Measurements from ENCODE around the gene FANCF. TPM values are rescaled to one million over a fixed set of nuclear protein-coding genes. Genes with fewer than 3 reads are reported as not detected.

The FANCF gene
- total RNA-seq, 2 experiments from 2014 or later = 7.2 to 7.4 TPM

DNA sequence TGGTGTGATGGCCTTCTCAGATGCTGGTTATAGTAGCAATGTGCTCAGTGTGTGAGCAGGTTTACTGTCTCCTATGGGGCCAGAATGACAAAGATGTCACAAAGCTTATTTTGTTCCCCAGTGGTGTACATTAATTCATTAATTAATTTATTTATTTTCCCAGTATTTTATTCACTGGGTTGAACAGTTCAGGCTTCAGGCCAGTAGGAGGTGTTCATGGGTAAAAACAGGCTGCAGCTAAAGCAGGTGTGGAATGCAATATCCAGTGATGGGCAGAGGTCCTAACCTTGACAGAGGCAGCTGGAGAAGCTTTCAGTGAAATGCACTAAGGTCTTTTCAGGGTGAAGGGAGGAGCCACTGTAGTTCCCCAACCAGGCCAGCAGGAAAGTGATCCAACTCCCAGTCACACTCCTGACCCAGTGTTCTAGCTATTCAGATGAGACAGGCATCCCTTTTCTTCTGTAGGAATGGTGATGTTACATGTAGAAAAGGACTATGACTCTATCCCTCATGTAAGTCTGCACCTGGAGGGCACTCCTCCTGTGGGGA, 7.8 kb upstream of the FANCF start:
- CTCF ChIA-PET = no interaction called here
- H3K4me3 Mint-ChIP-seq = no peak overlapping the region
- no peak for ATAC-seq (ENCODE audit: poor library complexity)

GRCh38 chr11:22627421-22627820, 1.8 kb upstream of the FANCF start:
- Histone ChIP-seq H3K27ac (ENCODE audit: low read depth in 1 of 2, low read length in 2 of 2) (no peak overlapping the region), H3K9me3 (ENCODE audit: control insufficient read depth in 1 of 2, insufficient read depth in 1 of 2, low read length in 2 of 2) (no peaks in the 10 kb centered on the region), H3K27me3 (ENCODE audit: control insufficient read depth in 1 of 2, insufficient read depth in 2 of 2, low read length in 2 of 2) (no peaks in the 10 kb centered on the region), H3K36me3 (ENCODE audit: insufficient read depth, low read length) (no peaks in the 10 kb centered on the region), H3K4me1 (ENCODE audit: insufficient read depth, low read length) (peaks cover 16% of the 10 kb centered on the region), H3K4me3 (ENCODE audit: low read length) (no peak overlapping the region)
- peaks cover 21% of the 10 kb centered on the region for H3K36me3 Mint-ChIP-seq (ENCODE audit: low read depth)
- no peak overlapping the region for H3K4me3 Mint-ChIP-seq
- no peak for DNase-seq
- CTCF ChIA-PET = no interaction called here
- TF ChIP-seq, protein P1, sequence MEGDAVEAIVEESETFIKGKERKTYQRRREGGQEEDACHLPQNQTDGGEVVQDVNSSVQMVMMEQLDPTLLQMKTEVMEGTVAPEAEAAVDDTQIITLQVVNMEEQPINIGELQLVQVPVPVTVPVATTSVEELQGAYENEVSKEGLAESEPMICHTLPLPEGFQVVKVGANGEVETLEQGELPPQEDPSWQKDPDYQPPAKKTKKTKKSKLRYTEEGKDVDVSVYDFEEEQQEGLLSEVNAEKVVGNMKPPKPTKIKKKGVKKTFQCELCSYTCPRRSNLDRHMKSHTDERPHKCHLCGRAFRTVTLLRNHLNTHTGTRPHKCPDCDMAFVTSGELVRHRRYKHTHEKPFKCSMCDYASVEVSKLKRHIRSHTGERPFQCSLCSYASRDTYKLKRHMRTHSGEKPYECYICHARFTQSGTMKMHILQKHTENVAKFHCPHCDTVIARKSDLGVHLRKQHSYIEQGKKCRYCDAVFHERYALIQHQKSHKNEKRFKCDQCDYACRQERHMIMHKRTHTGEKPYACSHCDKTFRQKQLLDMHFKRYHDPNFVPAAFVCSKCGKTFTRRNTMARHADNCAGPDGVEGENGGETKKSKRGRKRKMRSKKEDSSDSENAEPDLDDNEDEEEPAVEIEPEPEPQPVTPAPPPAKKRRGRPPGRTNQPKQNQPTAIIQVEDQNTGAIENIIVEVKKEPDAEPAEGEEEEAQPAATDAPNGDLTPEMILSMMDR (IDR thresholded peaks at IDR 0.05) = no peak
- POLR2A ChIA-PET = interaction anchor here (1.5 kb wide), 1 partner anchor 63 kb away, joined by 4 read pairs; no protein-coding TSS in a partner anchor
- intact Hi-C loops (cut with DNase I, micrococcal nuclease) = loop anchor here in 1 of 2 experiments (5.0 kb wide), 1 partner anchor 200 kb away; the partner anchor contains the start of gene SVIP
- H3K4me1 Mint-ChIP-seq (ENCODE audit: low read depth) = peaks cover 44% of the 10 kb centered on the region
- ATAC-seq (ENCODE audit: poor library complexity) = no peak
- peak overlapping the region; percentile 24 for H3K27ac Mint-ChIP-seq
- H3K9me3 Mint-ChIP-seq = no peaks in the 10 kb centered on the region
- no peaks in the 10 kb centered on the region for H3K27me3 Mint-ChIP-seq

More for the DNA sequence above, 7.8 kb upstream of the FANCF start:
- intact Hi-C loops (cut with DNase I, micrococcal nuclease) = no loop called here
- Histone ChIP-seq H3K4me1 (ENCODE audit: insufficient read depth, low read length) (no peaks in the 10 kb centered on the region), H3K27ac (ENCODE audit: low read depth in 1 of 2, low read length in 2 of 2) (no peak overlapping the region), H3K36me3 (ENCODE audit: insufficient read depth, low read length) (no peaks in the 10 kb centered on the region), H3K27me3 (ENCODE audit: control insufficient read depth in 1 of 2, insufficient read depth in 2 of 2, low read length in 2 of 2) (no peaks in the 10 kb centered on the region), H3K4me3 (ENCODE audit: low read length) (no peak overlapping the region), H3K9me3 (ENCODE audit: control insufficient read depth in 1 of 2, insufficient read depth in 1 of 2, low read length in 2 of 2) (no peaks in the 10 kb centered on the region)
- Mint-ChIP-seq H3K27ac (no peak overlapping the region), H3K27me3 (no peaks in the 10 kb centered on the region), H3K4me1 (ENCODE audit: low read depth) (peaks cover 7% of the 10 kb centered on the region), H3K9me3 (no peaks in the 10 kb centered on the region), H3K36me3 (ENCODE audit: low read depth) (no peaks in the 10 kb centered on the region)
- POLR2A ChIA-PET = no interaction called here
- no peak for DNase-seq
- TF ChIP-seq, protein P1 (IDR thresholded peaks at IDR 0.05) = no peak

GRCh38 chr11:22626573-22627239, 1.1 kb upstream of the FANCF start:
- H3K27ac Mint-ChIP-seq = peak overlapping the region; percentile 94
- peaks cover 16% of the 10 kb centered on the region for H3K4me1 ChIP-seq (ENCODE audit: insufficient read depth, low read length)
- intact Hi-C loops (cut with DNase I, micrococcal nuclease) = loop anchor here in 1 of 2 experiments (5.0 kb wide), 1 partner anchor 201 kb away; the partner anchor contains the start of gene SVIP
- H3K27me3 Mint-ChIP-seq = no peaks in the 10 kb centered on the region
- no peak overlapping the region for H3K4me3 ChIP-seq (ENCODE audit: low read length)
- POLR2A ChIA-PET = interaction anchor here (0.7 to 2.9 kb wide), 6 partner anchors 8 to 203 kb away, joined by 3 to 31 read pairs (median 6); partner anchors contain the start of genes GAS2 and SVIP
- ATAC-seq (ENCODE audit: poor library complexity) (no peak), DNase-seq (peak in 2 of 14 experiments; percentile 3 to 6)
- TF ChIP-seq, protein P1 (IDR thresholded peaks at IDR 0.05) = no peak
- peaks cover 27% of the 10 kb centered on the region for H3K36me3 Mint-ChIP-seq (ENCODE audit: low read depth)
- H3K9me3 Mint-ChIP-seq = no peaks in the 10 kb centered on the region
- no peaks in the 10 kb centered on the region for H3K36me3 ChIP-seq (ENCODE audit: insufficient read depth, low read length)
- H3K27me3 ChIP-seq (ENCODE audit: control insufficient read depth in 1 of 2, insufficient read depth in 2 of 2, low read length in 2 of 2) = no peaks in the 10 kb centered on the region
- peak overlapping the region; percentile 91 to 96 for H3K27ac ChIP-seq (ENCODE audit: low read depth in 1 of 2, low read length in 2 of 2)
- CTCF ChIA-PET = no interaction called here
- H3K4me1 Mint-ChIP-seq (ENCODE audit: low read depth) = peaks cover 49% of the 10 kb centered on the region
- no peaks in the 10 kb centered on the region for H3K9me3 ChIP-seq (ENCODE audit: control insufficient read depth in 1 of 2, insufficient read depth in 1 of 2, low read length in 2 of 2)
- H3K4me3 Mint-ChIP-seq = peak overlapping the region; percentile 97
